ENCODE results near the gene ZACN. TPM values are rescaled to one million over a fixed set of nuclear protein-coding genes. Genes with fewer than 3 reads are reported as not detected.

Gene ZACN
- polyA plus RNA-seq, 1 donor from 2014 or later: not detected

DNA sequence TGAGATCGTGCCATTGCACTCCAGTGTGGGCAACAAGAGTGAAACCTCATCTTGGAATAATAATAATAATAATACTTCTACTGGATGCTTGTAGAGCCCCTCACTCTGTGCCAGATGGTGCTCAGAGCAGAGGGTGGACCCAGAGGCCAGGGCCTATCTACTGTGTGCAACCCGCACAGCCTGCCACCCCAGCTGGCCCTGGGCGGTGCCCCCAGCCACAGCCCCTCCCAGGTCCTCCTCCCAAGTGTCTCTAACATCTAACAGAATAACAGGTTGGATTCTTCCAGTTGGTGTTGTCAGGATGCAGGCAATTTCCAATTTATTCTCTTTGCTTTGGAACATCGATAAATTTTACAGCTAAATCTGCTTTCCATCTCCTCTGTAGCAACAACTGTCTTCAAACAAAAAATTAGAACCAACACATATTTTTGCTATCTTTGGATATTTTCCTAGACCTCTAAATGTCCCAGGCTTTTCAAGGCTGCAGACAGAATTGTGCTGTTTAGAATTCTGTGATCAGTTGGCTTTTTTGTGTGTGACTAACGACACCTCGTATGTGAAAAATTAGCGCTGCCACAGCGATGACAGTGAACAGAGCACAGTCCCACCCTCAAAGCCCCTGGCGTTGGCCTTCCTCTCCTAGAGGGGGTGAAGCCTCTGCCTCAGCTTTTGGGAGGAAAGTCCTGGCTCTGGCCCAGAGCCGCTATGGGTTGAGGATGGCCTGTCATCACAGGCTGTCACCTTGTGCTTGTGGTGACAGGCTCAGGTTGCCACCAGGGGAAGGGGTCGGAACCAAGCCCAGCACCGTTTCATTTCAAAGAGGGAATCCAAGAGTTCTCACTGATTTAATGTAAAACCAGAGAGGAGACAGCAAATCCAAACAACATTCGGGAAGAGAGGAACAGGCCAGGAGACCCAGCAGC is 44.3 kb upstream of the ZACN start:
- Histone ChIP-seq H3K9me2 (ENCODE audit: insufficient read depth, low read length) (no peaks in the 10 kb centered on the region), H4K20me1 (ENCODE audit: insufficient read depth) (no peaks in the 10 kb centered on the region), H3K79me2 (replicated peaks; ENCODE audit: insufficient read depth, low read length) (no peaks in the 10 kb centered on the region), H3K36me3 (ENCODE audit: insufficient read depth, low read length) (no peaks in the 10 kb centered on the region), H3K9me3 (ENCODE audit: low read length) (no peaks in the 10 kb centered on the region), H3K9ac (ENCODE audit: low read length) (no peak overlapping the region), H2AFZ (ENCODE audit: low read depth, low read length) (no peak overlapping the region), H3K4me3 (ENCODE audit: low read length) (no peak overlapping the region), H3K4me2 (ENCODE audit: low read length) (no peak overlapping the region), H3K27me3 (ENCODE audit: insufficient read depth, low read depth, low read length) (no peaks in the 10 kb centered on the region), H3K27ac (ENCODE audit: low read length) (no peak overlapping the region), H3F3A (ENCODE audit: insufficient read depth, low read length, poor library complexity, severe bottlenecking) (no peaks in the 10 kb centered on the region)
- no peak for TF ChIP-seq RAD21 (conservative IDR thresholded peaks at IDR 0.05)

DNA sequence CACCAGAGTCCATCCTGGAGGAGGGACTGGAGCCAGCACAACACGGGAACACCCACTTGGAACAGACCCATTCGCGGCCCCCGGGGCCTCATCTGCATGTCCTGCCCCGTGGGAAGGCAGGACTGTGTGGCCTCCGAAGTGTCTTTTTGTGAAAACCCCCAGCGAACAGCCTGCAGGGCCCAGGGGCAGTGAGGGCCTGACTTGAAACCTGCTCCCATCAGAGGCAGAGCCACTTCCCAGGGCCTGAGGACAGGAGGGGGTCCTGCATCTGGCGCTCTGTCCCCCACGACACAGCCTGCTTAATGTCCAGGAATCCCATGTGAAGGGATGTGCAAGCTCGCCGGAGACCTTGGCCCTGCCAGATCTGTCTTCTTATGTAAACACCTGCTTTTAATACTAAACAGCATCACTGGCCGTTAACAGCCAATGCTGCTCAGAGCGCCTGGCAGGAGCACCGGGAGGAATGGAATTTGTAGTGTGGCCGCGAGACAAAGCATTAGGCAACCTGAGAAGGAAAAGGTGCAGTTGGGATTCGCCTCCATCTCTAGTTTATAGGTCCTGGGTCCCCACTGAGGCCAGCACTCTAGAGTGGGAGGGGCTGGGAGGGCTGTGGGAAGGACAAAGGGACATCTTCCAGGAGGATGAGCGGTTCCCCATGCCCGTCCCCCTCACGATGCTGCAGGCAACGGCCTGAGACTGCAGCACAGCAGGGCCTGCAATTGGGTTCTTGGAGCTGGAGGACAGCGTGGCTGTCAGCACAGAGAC is 42.3 kb upstream of the ZACN start:
- no peaks in the 10 kb centered on the region for H3K9me3 ChIP-seq (ENCODE audit: low read length)
- TF ChIP-seq MXI1 (conservative IDR thresholded peaks at IDR 0.05; ENCODE audit: poor library complexity, severe bottlenecking): no peak
- no peak for TF ChIP-seq EP300 (conservative IDR thresholded peaks at IDR 0.05; ENCODE audit: poor library complexity, severe bottlenecking)
- TF ChIP-seq, protein P1, sequence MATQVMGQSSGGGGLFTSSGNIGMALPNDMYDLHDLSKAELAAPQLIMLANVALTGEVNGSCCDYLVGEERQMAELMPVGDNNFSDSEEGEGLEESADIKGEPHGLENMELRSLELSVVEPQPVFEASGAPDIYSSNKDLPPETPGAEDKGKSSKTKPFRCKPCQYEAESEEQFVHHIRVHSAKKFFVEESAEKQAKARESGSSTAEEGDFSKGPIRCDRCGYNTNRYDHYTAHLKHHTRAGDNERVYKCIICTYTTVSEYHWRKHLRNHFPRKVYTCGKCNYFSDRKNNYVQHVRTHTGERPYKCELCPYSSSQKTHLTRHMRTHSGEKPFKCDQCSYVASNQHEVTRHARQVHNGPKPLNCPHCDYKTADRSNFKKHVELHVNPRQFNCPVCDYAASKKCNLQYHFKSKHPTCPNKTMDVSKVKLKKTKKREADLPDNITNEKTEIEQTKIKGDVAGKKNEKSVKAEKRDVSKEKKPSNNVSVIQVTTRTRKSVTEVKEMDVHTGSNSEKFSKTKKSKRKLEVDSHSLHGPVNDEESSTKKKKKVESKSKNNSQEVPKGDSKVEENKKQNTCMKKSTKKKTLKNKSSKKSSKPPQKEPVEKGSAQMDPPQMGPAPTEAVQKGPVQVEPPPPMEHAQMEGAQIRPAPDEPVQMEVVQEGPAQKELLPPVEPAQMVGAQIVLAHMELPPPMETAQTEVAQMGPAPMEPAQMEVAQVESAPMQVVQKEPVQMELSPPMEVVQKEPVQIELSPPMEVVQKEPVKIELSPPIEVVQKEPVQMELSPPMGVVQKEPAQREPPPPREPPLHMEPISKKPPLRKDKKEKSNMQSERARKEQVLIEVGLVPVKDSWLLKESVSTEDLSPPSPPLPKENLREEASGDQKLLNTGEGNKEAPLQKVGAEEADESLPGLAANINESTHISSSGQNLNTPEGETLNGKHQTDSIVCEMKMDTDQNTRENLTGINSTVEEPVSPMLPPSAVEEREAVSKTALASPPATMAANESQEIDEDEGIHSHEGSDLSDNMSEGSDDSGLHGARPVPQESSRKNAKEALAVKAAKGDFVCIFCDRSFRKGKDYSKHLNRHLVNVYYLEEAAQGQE (IDR thresholded peaks at IDR 0.05; ENCODE audit: borderline replicate concordance): no peak
- TF ChIP-seq SMC3 (conservative IDR thresholded peaks at IDR 0.05; ENCODE audit: poor library complexity): no peak
- no peak for TF ChIP-seq EZH2 (IDR thresholded peaks at IDR 0.05; ENCODE audit: borderline replicate concordance, insufficient read depth, low read length, poor library complexity, severe bottlenecking)
- TF ChIP-seq, protein P2, sequence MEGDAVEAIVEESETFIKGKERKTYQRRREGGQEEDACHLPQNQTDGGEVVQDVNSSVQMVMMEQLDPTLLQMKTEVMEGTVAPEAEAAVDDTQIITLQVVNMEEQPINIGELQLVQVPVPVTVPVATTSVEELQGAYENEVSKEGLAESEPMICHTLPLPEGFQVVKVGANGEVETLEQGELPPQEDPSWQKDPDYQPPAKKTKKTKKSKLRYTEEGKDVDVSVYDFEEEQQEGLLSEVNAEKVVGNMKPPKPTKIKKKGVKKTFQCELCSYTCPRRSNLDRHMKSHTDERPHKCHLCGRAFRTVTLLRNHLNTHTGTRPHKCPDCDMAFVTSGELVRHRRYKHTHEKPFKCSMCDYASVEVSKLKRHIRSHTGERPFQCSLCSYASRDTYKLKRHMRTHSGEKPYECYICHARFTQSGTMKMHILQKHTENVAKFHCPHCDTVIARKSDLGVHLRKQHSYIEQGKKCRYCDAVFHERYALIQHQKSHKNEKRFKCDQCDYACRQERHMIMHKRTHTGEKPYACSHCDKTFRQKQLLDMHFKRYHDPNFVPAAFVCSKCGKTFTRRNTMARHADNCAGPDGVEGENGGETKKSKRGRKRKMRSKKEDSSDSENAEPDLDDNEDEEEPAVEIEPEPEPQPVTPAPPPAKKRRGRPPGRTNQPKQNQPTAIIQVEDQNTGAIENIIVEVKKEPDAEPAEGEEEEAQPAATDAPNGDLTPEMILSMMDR (IDR thresholded peaks at IDR 0.05; ENCODE audit: poor library complexity, severe bottlenecking): no peak
- no peak for TF ChIP-seq TAF1 (IDR thresholded peaks at IDR 0.05; ENCODE audit: low read depth)
- no peak for TF ChIP-seq POLR2AphosphoS5 (IDR thresholded peaks at IDR 0.05)
- no peak for TF ChIP-seq RAD21 (conservative IDR thresholded peaks at IDR 0.05)
- no peaks in the 10 kb centered on the region for H4K20me1 ChIP-seq (ENCODE audit: insufficient read depth)
- no peak overlapping the region for H2AFZ ChIP-seq (ENCODE audit: low read depth, low read length)
- H3K4me3 ChIP-seq (ENCODE audit: low read length): no peak overlapping the region
- H3K4me2 ChIP-seq (ENCODE audit: low read length): no peak overlapping the region
- H3K27me3 ChIP-seq (ENCODE audit: insufficient read depth, low read depth, low read length): no peaks in the 10 kb centered on the region
- no peaks in the 10 kb centered on the region for H3K79me2 ChIP-seq (replicated peaks; ENCODE audit: insufficient read depth, low read length)
- H3K9me2 ChIP-seq (ENCODE audit: insufficient read depth, low read length): no peaks in the 10 kb centered on the region
- peaks cover 7% of the 10 kb centered on the region for H3K36me3 ChIP-seq (ENCODE audit: insufficient read depth, low read length)
- H3K27ac ChIP-seq (ENCODE audit: low read length): no peak overlapping the region
- no peaks in the 10 kb centered on the region for H3F3A ChIP-seq (ENCODE audit: insufficient read depth, low read length, poor library complexity, severe bottlenecking)
- H3K9ac ChIP-seq (ENCODE audit: low read length): no peak overlapping the region

All from neural cell (in vitro differentiated cells).